ENCODE data around the gene CAV1.

Gene CAV1

DNA sequence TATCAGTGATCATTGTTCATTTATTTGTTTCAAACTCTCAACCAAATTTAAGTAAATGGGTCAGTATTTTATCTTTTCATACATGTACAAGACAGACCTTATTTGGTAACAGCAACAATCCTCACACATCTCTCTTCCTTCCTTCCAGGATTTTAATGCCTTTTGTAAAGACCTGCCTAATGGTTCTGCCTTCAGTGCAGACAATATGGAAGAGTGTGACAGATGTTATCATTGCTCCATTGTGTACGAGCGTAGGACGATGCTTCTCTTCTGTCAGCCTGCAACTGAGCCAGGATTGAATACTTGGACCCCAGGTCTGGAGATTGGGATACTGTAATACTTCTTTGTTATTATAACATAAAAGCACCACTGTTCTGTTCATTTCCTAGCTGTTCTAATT lies 19.0 kb upstream of the CAV1 start:
- no peak overlapping the region for H3K4me3 ChIP-seq (ENCODE audit: low read depth, low read length)
- TF ChIP-seq, protein P1, sequence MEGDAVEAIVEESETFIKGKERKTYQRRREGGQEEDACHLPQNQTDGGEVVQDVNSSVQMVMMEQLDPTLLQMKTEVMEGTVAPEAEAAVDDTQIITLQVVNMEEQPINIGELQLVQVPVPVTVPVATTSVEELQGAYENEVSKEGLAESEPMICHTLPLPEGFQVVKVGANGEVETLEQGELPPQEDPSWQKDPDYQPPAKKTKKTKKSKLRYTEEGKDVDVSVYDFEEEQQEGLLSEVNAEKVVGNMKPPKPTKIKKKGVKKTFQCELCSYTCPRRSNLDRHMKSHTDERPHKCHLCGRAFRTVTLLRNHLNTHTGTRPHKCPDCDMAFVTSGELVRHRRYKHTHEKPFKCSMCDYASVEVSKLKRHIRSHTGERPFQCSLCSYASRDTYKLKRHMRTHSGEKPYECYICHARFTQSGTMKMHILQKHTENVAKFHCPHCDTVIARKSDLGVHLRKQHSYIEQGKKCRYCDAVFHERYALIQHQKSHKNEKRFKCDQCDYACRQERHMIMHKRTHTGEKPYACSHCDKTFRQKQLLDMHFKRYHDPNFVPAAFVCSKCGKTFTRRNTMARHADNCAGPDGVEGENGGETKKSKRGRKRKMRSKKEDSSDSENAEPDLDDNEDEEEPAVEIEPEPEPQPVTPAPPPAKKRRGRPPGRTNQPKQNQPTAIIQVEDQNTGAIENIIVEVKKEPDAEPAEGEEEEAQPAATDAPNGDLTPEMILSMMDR (IDR thresholded peaks at IDR 0.05; ENCODE audit: borderline replicate concordance, insufficient read depth, low read depth, low read length), result no peak

DNA sequence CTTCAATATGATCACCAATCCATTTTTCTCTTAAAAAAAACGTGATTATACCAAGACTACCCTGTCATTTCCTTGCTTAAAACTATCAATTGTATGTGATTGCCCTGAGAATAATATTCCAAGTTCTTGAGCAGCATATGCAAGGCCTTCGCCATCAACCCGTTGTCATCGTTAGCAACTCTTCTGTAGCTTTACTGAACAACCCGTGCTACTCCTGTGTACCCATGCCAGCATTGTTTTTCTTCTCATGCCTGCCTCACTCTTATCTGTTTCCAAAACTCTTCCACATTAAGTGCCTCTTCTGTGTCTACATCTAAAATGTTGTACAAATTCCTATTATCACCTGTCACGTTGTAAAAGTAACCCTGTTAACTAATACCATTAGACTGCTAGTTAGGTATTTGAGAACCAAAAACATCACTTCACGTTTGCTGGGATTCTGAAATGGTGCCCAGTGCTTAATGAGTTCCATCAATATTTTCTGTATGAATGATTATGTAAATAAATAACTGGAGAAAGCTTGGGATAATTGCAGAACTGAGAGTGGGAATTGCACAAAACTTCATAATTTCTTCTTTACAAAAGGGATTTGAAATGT lies 14.8 kb upstream of the CAV1 start:
- H3K4me3 ChIP-seq (ENCODE audit: low read depth, low read length), result no peak overlapping the region
- TF ChIP-seq, protein P1 (IDR thresholded peaks at IDR 0.05; ENCODE audit: borderline replicate concordance, insufficient read depth, low read depth, low read length), result no peak

DNA sequence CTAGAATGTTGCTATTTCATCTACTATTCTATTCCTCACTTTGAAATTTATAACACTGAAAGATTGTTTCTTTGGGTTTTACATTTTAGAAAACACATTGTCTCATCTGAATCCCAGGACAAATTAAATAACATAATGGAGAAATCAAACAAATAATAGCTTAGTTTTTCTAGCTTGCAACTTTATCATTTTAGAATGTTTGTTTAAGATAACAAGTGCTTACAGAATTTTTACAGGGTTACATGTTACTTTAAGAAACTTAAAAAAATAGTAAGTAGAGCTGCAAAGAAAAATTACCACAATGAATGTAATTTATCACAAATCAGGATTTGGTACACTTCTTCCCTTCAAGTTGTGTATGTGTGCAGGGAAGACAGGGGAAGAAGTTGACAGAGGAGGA lies 14.0 kb upstream of the CAV1 start:
- no peak overlapping the region for H3K4me3 ChIP-seq (ENCODE audit: low read depth, low read length)
- TF ChIP-seq, protein P1 (IDR thresholded peaks at IDR 0.05; ENCODE audit: borderline replicate concordance, insufficient read depth, low read depth, low read length), result no peak

DNA sequence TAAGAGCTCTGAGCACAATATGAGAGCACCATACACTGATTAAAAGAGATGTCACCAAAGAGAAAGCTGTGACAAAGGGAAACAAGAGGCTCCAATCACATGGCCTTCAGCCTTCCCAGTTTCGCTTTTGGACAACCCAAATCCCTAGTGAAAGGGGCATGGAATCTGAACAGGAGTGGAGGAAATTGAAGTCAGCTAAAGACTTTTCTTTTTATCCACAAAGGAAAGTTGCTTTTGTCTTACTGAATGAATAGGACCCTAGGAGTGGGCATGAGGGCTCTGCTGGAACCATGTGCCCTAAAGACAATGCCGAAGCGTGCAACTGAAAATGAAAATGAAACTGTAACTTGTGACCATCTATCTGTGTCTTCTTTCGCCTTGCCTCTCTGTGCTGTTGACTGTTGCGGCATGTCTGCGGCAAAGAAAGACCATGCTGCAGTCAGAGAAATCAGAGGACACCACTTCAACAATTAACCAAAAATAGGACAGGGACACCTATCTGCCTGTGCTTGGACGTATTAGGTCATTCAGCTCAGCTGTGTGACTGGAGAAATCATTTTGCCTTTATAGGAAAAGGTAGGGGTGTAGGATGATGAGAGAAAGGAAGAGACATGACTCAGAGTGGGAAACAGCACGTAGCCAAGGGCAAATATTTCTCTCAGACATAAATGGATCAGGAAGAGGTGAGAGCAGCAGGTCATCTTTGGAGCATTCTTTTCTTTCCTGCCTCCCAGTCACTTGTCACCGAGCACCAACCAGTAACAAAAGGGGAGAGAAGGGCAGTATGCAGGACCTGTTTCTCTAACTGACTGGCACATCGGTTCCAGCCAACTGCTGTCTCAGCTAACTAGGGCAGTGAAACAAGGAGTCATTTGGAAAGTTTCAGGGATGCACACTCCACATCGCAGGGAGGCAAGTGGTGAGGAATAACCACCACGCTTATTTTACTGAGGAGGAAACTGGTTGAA lies 13.0 kb upstream of the CAV1 start:
- peak overlapping the region; percentile 38 for H3K4me3 ChIP-seq (ENCODE audit: low read depth, low read length)

DNA sequence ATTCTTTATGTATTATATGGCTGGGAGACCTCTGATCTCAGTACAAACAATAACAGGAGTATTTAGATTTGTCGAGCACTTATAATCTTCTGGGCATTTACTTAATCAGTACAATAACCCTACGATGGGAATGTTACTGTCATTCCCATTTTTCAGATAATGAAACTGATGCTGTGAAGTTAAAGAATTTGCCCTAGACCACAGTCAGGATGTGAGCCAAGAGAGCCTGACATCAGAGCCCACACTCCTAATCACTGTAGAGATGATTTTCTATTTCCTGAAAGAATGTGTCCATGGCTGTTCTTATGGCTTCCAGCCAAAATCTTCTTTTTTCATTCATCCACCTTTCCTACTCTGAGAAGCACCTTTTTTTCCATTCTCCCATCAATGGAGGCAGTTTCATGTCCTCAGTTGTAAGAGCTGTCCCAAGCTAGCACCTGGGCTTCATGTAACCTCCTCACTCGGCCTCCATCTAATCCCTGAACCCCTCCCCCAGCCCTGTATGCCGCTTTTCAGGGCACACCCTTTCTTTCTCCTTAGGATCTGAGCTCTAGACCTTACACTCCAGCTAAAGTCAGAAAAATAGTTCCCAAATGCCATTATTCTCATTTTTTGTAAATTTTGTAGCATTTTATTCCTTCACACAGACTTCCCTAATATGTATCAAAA lies 12.2 kb upstream of the CAV1 start:
- H3K4me3 ChIP-seq (ENCODE audit: low read depth, low read length), result no peak overlapping the region
- TF ChIP-seq, protein P1 (IDR thresholded peaks at IDR 0.05; ENCODE audit: borderline replicate concordance, insufficient read depth, low read depth, low read length), result no peak

More for the DNA sequence above, 13.0 kb upstream of the CAV1 start:
- TF ChIP-seq, protein P1 (IDR thresholded peaks at IDR 0.05; ENCODE audit: borderline replicate concordance, insufficient read depth, low read depth, low read length), result no peak

DNA sequence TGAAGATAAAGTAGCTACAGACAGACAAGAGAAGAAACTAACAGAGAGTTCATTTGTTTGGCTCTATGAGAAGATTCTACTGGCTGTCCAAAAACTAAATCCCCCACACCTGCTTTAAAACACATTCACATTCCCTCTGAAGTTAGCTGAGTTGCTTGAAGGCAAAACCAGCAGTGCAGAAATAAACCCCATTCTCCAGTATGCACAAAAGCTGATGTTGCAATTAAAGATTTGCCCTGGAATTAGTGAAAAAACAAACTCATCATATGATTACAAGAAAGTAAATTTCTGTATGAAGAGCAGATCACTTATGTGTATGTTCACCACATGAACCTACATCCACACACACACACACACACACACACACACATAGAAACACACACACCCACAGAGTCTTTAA lies 9.3 kb upstream of the CAV1 start:
- no peak overlapping the region for H3K4me3 ChIP-seq (ENCODE audit: low read depth, low read length)
- TF ChIP-seq, protein P1 (IDR thresholded peaks at IDR 0.05; ENCODE audit: borderline replicate concordance, insufficient read depth, low read depth, low read length), result no peak
